Retinal pigment epithelial cell (primary cell): ENCODE measurements around the gene MAP2K3.

Source experiments
- DNase-seq: peaks from one replicate; pipeline ENCODE4 v3.0.0-alpha.2; 2010; ENCODE audit warnings: low read depth
- H3K4me3 ChIP-seq: 2 replicates; pipeline ENCODE4 v1.5.1; 2011; ENCODE audit warnings: mild to moderate bottlenecking, low read length, control low read depth, moderate library complexity
- CTCF ChIP-seq: conservative IDR thresholded peaks from 2 replicates; pipeline ENCODE4 v1.5.1; 2011; ENCODE audit warnings: low read depth, low read length, control low read depth, inconsistent platforms

The MAP2K3 gene

GRCh38 chr17:21298056-21298982 lies 13.8 kb downstream of the MAP2K3 start:
- no peak for DNase-seq
- TF ChIP-seq CTCF, result no peak
- H3K4me3 ChIP-seq, result no peak overlapping the region

GRCh38 chr17:21298983-21299519 lies 14.5 kb downstream of the MAP2K3 start:
- no peak overlapping the region for H3K4me3 ChIP-seq
- no peak for TF ChIP-seq CTCF
- no peak for DNase-seq

GRCh38 chr17:21299981-21300600 lies 15.6 kb downstream of the MAP2K3 start:
- no peak overlapping the region for H3K4me3 ChIP-seq
- DNase-seq, result no peak
- TF ChIP-seq CTCF, result no peak

- TF ChIP-seq CTCF, result no peak
- DNase-seq, result no peak
- no peak overlapping the region for H3K4me3 ChIP-seq
Observed at GRCh38 chr17:21300601-21301571, 16.4 kb downstream of the MAP2K3 start.

GRCh38 chr17:21301593-21302550 lies 17.4 kb downstream of the MAP2K3 start:
- no peak for DNase-seq
- TF ChIP-seq CTCF, result no peak
- H3K4me3 ChIP-seq, result no peak overlapping the region
